ENCODE measurements around the gene ST8SIA4. TPM values are rescaled to one million over a fixed set of nuclear protein-coding genes. Genes with fewer than 3 reads are reported as not detected.

ST8SIA4 gene
- total and polyA plus RNA-seq, 2 donors from 2014 or later = 0.69 to 11.6 TPM

GRCh38 chr5:100775533-100775855 lies 127.6 kb downstream of the ST8SIA4 start:
- Histone ChIP-seq H3K4me1 (ENCODE audit: control insufficient read depth in 2 of 3, insufficient read depth in 2 of 3, low read depth in 1 of 3, low read length in 3 of 3) (no peaks in the 10 kb centered on the region), H3K27ac (ENCODE audit: low read depth in 2 of 2, low read length in 2 of 2) (no peak overlapping the region), H3K27me3 (ENCODE audit: control insufficient read depth, insufficient read depth, low read length) (no peaks in the 10 kb centered on the region), H3K36me3 (ENCODE audit: control insufficient read depth in 2 of 3, insufficient read depth in 3 of 3, low read length in 3 of 3) (no peaks in the 10 kb centered on the region), H3K9ac (ENCODE audit: low read length in 3 of 3) (no peak overlapping the region), H3K4me3 (ENCODE audit: low read length in 3 of 3) (no peak overlapping the region), H3K9me3 (ENCODE audit: control insufficient read depth in 2 of 3, insufficient read depth in 1 of 3, low read length in 3 of 3) (no peaks in the 10 kb centered on the region)
- TF ChIP-seq, protein P1, sequence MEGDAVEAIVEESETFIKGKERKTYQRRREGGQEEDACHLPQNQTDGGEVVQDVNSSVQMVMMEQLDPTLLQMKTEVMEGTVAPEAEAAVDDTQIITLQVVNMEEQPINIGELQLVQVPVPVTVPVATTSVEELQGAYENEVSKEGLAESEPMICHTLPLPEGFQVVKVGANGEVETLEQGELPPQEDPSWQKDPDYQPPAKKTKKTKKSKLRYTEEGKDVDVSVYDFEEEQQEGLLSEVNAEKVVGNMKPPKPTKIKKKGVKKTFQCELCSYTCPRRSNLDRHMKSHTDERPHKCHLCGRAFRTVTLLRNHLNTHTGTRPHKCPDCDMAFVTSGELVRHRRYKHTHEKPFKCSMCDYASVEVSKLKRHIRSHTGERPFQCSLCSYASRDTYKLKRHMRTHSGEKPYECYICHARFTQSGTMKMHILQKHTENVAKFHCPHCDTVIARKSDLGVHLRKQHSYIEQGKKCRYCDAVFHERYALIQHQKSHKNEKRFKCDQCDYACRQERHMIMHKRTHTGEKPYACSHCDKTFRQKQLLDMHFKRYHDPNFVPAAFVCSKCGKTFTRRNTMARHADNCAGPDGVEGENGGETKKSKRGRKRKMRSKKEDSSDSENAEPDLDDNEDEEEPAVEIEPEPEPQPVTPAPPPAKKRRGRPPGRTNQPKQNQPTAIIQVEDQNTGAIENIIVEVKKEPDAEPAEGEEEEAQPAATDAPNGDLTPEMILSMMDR (IDR thresholded peaks at IDR 0.05; ENCODE audit: borderline replicate concordance, extremely low read depth, insufficient read depth) = no peak
- DNase-seq (no peak), FAIRE-seq (no peak)
- intact Hi-C loops (cut with DNase I) = no loop called here

GRCh38 chr5:100772548-100772947 lies 130.5 kb downstream of the ST8SIA4 start:
- H3K4me3 ChIP-seq (ENCODE audit: low read length in 3 of 3) = no peak overlapping the region
- no peaks in the 10 kb centered on the region for H3K36me3 ChIP-seq (ENCODE audit: control insufficient read depth in 2 of 3, insufficient read depth in 3 of 3, low read length in 3 of 3)
- intact Hi-C loops (cut with DNase I) = no loop called here
- TF ChIP-seq, protein P1 (IDR thresholded peaks at IDR 0.05; ENCODE audit: borderline replicate concordance, extremely low read depth, insufficient read depth) = no peak
- H3K27me3 ChIP-seq (ENCODE audit: control insufficient read depth, insufficient read depth, low read length) = no peaks in the 10 kb centered on the region
- H3K4me1 ChIP-seq (ENCODE audit: control insufficient read depth in 2 of 3, insufficient read depth in 2 of 3, low read depth in 1 of 3, low read length in 3 of 3) = no peaks in the 10 kb centered on the region
- H3K9ac ChIP-seq (ENCODE audit: low read length in 3 of 3) = no peak overlapping the region
- H3K9me3 ChIP-seq (ENCODE audit: control insufficient read depth in 2 of 3, insufficient read depth in 1 of 3, low read length in 3 of 3) = no peaks in the 10 kb centered on the region
- FAIRE-seq (no peak), DNase-seq (peak in 2 of 5 donors; percentile 22 to 25)
- H3K27ac ChIP-seq (ENCODE audit: low read depth in 2 of 2, low read length in 2 of 2) = no peak overlapping the region

- TF ChIP-seq, protein P1 (IDR thresholded peaks at IDR 0.05; ENCODE audit: borderline replicate concordance, extremely low read depth, insufficient read depth) = no peak
- FAIRE-seq = no peak
- Histone ChIP-seq H3K27me3 (ENCODE audit: control insufficient read depth, insufficient read depth, low read length) (no peaks in the 10 kb centered on the region), H3K4me3 (ENCODE audit: low read length in 3 of 3) (no peak overlapping the region), H3K9ac (ENCODE audit: low read length in 3 of 3) (no peak overlapping the region), H3K9me3 (ENCODE audit: control insufficient read depth in 2 of 3, insufficient read depth in 1 of 3, low read length in 3 of 3) (no peaks in the 10 kb centered on the region), H3K27ac (ENCODE audit: low read depth in 2 of 2, low read length in 2 of 2) (no peak overlapping the region), H3K4me1 (ENCODE audit: control insufficient read depth in 2 of 3, insufficient read depth in 2 of 3, low read depth in 1 of 3, low read length in 3 of 3) (no peaks in the 10 kb centered on the region), H3K36me3 (ENCODE audit: control insufficient read depth in 2 of 3, insufficient read depth in 3 of 3, low read length in 3 of 3) (no peaks in the 10 kb centered on the region)
- intact Hi-C loops (cut with DNase I) = no loop called here
- DNase-seq = peak in 2 of 5 donors; percentile 61 to 64
Observed at GRCh38 chr5:100772006-100772405, 131.1 kb downstream of the ST8SIA4 start.

- H3K9me3 ChIP-seq (ENCODE audit: control insufficient read depth in 2 of 3, insufficient read depth in 1 of 3, low read length in 3 of 3) = no peaks in the 10 kb centered on the region
- no peak for FAIRE-seq
- H3K27ac ChIP-seq (ENCODE audit: low read depth in 2 of 2, low read length in 2 of 2) = no peak overlapping the region
- no peaks in the 10 kb centered on the region for H3K4me1 ChIP-seq (ENCODE audit: control insufficient read depth in 2 of 3, insufficient read depth in 2 of 3, low read depth in 1 of 3, low read length in 3 of 3)
- H3K27me3 ChIP-seq (ENCODE audit: control insufficient read depth, insufficient read depth, low read length) = no peaks in the 10 kb centered on the region
- H3K4me3 ChIP-seq (ENCODE audit: low read length in 3 of 3) = no peak overlapping the region
- no peak overlapping the region for H3K9ac ChIP-seq (ENCODE audit: low read length in 3 of 3)
- no peak for DNase-seq
- TF ChIP-seq, protein P1 (IDR thresholded peaks at IDR 0.05; ENCODE audit: borderline replicate concordance, extremely low read depth, insufficient read depth) = no peak
- intact Hi-C loops (cut with DNase I) = no loop called here
- H3K36me3 ChIP-seq (ENCODE audit: control insufficient read depth in 2 of 3, insufficient read depth in 3 of 3, low read length in 3 of 3) = no peaks in the 10 kb centered on the region
Observed at GRCh38 chr5:100771181-100771580, 131.9 kb downstream of the ST8SIA4 start.
